Measurements from ENCODE around the gene SENP8. TPM values are rescaled to one million over a fixed set of nuclear protein-coding genes. Genes with fewer than 3 reads are reported as not detected.

Gene SENP8
- total and polyA plus RNA-seq, 2 of the 13 experiments (the other 11 are each of a cell fraction or from before 2014, with no cell fraction given), result 2.7 to 3.0 TPM

DNA sequence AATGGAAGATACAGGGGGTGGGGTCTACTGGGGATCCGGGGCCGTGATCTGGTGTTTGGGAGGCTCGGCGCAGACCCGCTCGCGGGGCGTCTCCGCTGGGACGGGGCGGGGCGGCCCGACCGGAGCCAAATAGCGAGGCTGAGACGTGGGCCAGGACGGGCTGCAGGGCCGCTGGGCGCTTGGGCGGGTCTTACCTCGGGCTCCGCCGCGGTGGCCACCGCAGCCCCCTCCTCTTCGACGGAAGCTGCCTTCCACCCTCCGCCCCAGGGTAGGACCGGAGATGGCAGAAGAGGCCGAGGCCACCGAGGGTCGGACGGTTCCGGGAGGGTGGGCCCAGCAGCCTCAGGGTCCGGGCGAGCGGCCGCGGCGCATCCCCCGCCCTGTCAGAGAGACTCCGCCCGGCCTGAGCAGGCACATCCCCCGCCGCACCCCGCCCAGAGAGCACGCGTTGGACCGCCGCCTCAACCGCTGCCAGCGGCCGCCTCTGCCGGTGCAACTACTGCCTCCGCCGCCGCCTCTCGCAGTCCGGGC, 652 bp upstream of the SENP8 start (continued):
- TF ChIP-seq, protein P1, sequence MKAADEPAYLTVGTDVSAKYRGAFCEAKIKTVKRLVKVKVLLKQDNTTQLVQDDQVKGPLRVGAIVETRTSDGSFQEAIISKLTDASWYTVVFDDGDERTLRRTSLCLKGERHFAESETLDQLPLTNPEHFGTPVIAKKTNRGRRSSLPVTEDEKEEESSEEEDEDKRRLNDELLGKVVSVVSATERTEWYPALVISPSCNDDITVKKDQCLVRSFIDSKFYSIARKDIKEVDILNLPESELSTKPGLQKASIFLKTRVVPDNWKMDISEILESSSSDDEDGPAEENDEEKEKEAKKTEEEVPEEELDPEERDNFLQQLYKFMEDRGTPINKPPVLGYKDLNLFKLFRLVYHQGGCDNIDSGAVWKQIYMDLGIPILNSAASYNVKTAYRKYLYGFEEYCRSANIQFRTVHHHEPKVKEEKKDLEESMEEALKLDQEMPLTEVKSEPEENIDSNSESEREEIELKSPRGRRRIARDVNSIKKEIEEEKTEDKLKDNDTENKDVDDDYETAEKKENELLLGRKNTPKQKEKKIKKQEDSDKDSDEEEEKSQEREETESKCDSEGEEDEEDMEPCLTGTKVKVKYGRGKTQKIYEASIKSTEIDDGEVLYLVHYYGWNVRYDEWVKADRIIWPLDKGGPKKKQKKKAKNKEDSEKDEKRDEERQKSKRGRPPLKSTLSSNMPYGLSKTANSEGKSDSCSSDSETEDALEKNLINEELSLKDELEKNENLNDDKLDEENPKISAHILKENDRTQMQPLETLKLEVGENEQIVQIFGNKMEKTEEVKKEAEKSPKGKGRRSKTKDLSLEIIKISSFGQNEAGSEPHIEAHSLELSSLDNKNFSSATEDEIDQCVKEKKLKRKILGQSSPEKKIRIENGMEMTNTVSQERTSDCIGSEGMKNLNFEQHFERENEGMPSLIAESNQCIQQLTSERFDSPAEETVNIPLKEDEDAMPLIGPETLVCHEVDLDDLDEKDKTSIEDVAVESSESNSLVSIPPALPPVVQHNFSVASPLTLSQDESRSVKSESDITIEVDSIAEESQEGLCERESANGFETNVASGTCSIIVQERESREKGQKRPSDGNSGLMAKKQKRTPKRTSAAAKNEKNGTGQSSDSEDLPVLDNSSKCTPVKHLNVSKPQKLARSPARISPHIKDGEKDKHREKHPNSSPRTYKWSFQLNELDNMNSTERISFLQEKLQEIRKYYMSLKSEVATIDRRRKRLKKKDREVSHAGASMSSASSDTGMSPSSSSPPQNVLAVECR (CRISPR knock-in tag; IDR thresholded peaks at IDR 0.05; ENCODE audit: borderline replicate concordance), result peak; percentile 77; the same call in 1 of the 2 replicates
- TF ChIP-seq TBX3 (IDR thresholded peaks at IDR 0.05; ENCODE audit: borderline replicate concordance) (no peak), ZMYM4 (CRISPR knock-in tag; IDR thresholded peaks at IDR 0.05) (no peak), RBAK (CRISPR knock-in tag; IDR thresholded peaks at IDR 0.05) (no peak), TARDBP (CRISPR knock-in tag; IDR thresholded peaks at IDR 0.05) (peak; percentile 55; the same call in 1 of the 2 replicates), CENPX (CRISPR knock-in tag; IDR thresholded peaks at IDR 0.05) (no peak), RORA (CRISPR knock-in tag; IDR thresholded peaks at IDR 0.05) (no peak), ZFX (CRISPR knock-in tag; IDR thresholded peaks at IDR 0.05; ENCODE audit: low read depth) (peak; percentile 82), ZFAT (CRISPR knock-in tag; conservative IDR thresholded peaks at IDR 0.05) (no peak), NR1H2 (CRISPR knock-in tag; IDR thresholded peaks at IDR 0.05; ENCODE audit: borderline replicate concordance, low read depth) (no peak), ONECUT2 (CRISPR knock-in tag; IDR thresholded peaks at IDR 0.05) (no peak), ZNF432 (CRISPR knock-in tag; IDR thresholded peaks at IDR 0.05; ENCODE audit: borderline replicate concordance) (no peak)
- TF ChIP-seq, protein P2, sequence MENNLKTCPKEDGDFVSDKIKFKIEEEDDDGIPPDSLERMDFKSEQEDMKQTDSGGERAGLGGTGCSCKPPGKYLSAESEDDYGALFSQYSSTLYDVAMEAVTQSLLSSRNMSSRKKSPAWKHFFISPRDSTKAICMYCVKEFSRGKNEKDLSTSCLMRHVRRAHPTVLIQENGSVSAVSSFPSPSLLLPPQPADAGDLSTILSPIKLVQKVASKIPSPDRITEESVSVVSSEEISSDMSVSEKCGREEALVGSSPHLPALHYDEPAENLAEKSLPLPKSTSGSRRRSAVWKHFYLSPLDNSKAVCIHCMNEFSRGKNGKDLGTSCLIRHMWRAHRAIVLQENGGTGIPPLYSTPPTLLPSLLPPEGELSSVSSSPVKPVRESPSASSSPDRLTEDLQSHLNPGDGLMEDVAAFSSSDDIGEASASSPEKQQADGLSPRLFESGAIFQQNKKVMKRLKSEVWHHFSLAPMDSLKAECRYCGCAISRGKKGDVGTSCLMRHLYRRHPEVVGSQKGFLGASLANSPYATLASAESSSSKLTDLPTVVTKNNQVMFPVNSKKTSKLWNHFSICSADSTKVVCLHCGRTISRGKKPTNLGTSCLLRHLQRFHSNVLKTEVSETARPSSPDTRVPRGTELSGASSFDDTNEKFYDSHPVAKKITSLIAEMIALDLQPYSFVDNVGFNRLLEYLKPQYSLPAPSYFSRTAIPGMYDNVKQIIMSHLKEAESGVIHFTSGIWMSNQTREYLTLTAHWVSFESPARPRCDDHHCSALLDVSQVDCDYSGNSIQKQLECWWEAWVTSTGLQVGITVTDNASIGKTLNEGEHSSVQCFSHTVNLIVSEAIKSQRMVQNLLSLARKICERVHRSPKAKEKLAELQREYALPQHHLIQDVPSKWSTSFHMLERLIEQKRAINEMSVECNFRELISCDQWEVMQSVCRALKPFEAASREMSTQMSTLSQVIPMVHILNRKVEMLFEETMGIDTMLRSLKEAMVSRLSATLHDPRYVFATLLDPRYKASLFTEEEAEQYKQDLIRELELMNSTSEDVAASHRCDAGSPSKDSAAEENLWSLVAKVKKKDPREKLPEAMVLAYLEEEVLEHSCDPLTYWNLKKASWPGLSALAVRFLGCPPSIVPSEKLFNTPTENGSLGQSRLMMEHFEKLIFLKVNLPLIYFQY (CRISPR knock-in tag; IDR thresholded peaks at IDR 0.05; ENCODE audit: borderline replicate concordance), result peak; percentile 56; the same call in 1 of the 2 replicates
- TF ChIP-seq, protein P3, sequence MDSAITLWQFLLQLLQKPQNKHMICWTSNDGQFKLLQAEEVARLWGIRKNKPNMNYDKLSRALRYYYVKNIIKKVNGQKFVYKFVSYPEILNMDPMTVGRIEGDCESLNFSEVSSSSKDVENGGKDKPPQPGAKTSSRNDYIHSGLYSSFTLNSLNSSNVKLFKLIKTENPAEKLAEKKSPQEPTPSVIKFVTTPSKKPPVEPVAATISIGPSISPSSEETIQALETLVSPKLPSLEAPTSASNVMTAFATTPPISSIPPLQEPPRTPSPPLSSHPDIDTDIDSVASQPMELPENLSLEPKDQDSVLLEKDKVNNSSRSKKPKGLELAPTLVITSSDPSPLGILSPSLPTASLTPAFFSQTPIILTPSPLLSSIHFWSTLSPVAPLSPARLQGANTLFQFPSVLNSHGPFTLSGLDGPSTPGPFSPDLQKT (CRISPR knock-in tag; IDR thresholded peaks at IDR 0.05; ENCODE audit: borderline replicate concordance), result no peak
- TF ChIP-seq, protein P4, sequence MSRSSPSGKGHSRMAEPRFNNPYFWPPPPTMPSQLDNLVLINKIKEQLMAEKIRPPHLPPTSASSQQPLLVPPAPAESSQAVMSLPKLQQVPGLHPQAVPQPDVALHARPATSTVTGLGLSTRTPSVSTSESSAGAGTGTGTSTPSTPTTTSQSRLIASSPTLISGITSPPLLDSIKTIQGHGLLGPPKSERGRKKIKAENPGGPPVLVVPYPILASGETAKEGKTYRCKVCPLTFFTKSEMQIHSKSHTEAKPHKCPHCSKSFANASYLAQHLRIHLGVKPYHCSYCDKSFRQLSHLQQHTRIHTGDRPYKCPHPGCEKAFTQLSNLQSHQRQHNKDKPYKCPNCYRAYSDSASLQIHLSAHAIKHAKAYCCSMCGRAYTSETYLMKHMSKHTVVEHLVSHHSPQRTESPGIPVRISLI (CRISPR knock-in tag; IDR thresholded peaks at IDR 0.05; ENCODE audit: borderline replicate concordance), result no peak

Data from HepG2 (cell line).